Endodermal cell (in vitro differentiated cells): Measurements from ENCODE around the gene TMTC1. TPM values are rescaled to one million over a fixed set of nuclear protein-coding genes. Genes with fewer than 3 reads are reported as not detected.

Source experiments
- DNase-seq: peaks from one replicate; pipeline ENCODE4 v3.0.0-alpha.2; 2017
- H3K27ac ChIP-seq: 2 replicates; pipeline ENCODE4 v1.5.1; 2013; ENCODE audit warnings: mild to moderate bottlenecking, low read depth, low read length, moderate library complexity
- H3K27me3 ChIP-seq: 2 replicates; pipeline ENCODE4 v1.6.1; 2013; ENCODE audit warnings: mild to moderate bottlenecking, low read length, moderate library complexity; ENCODE audit not compliant: insufficient read depth, control insufficient read depth, poor library complexity, severe bottlenecking
- H3K36me3 ChIP-seq: 2 replicates; pipeline ENCODE4 v1.7.0; 2013; ENCODE audit warnings: mild to moderate bottlenecking, low read length, moderate library complexity; ENCODE audit not compliant: control insufficient read depth, insufficient read depth
- H3K4me1 ChIP-seq: one replicate; pipeline ENCODE4 v1.7.0; 2013; ENCODE audit warnings: low read length; ENCODE audit not compliant: control insufficient read depth, insufficient read depth
- H3K4me3 ChIP-seq: 2 replicates; pipeline ENCODE4 v1.5.1; 2013; ENCODE audit warnings: mild to moderate bottlenecking, low read length, moderate library complexity
- H3K9ac ChIP-seq: 2 replicates; pipeline ENCODE4 v1.6.1; 2013; ENCODE audit warnings: mild to moderate bottlenecking, low read length, moderate library complexity; ENCODE audit not compliant: poor library complexity, severe bottlenecking; ENCODE audit errors: extremely low read depth
- H3K9me3 ChIP-seq: 2 replicates; pipeline ENCODE4 v1.6.1; 2013; ENCODE audit warnings: mild to moderate bottlenecking, low read length, moderate library complexity; ENCODE audit not compliant: control insufficient read depth
- H3K27ac Mint-ChIP-seq: 2 replicates; pipeline ENCODE4 v1.8.0; 2020; ENCODE audit warnings: mixed read lengths
- H3K27me3 Mint-ChIP-seq: 2 replicates; pipeline ENCODE4 v1.8.0; 2021; ENCODE audit warnings: mild to moderate bottlenecking, mixed read lengths; ENCODE audit not compliant: insufficient read depth
- H3K36me3 Mint-ChIP-seq: 2 replicates; pipeline ENCODE4 v1.8.0; 2020; ENCODE audit warnings: low read depth, mixed read lengths
- H3K4me1 Mint-ChIP-seq: 2 replicates; pipeline ENCODE4 v1.8.0; 2020; ENCODE audit warnings: mixed read lengths
- H3K4me3 Mint-ChIP-seq: 2 replicates; pipeline ENCODE4 v1.8.0; 2020; ENCODE audit warnings: mild to moderate bottlenecking, moderate library complexity, mixed read lengths
- H3K9me3 Mint-ChIP-seq: 2 replicates; pipeline ENCODE4 v1.8.0; 2020; ENCODE audit warnings: mild to moderate bottlenecking, mixed read lengths
- CTCF ChIP-seq: fragments of 200-600 bp; sonication (generic); conservative IDR thresholded peaks from 2 replicates; pipeline ENCODE4 v1.5.0; 2021; ENCODE audit warnings: antibody characterized with exemption, mild to moderate bottlenecking
- WGBS, 2 experiments: methylation state at CpG; one replicate each; pipeline versions ENCODE4 v1.1.5 to v1.1.7; 2013; ENCODE audit warnings: missing lambda C conversion rate in 2 of 2, mixed read lengths in 1 of 2; ENCODE audit not compliant: insufficient coverage in 1 of 2, insufficient read length in 1 of 2; 5-methylcytosine and 5-hydroxymethylcytosine counted together
- total RNA-seq, 2 donors: library from RNA; stranded (reverse); fragmentation: NEBNext Ultra II Directional in 1 of 2; extraction: Animal tissue kit (Norgen Biotek cat#: 25700) in 1 of 2; gene quantifications; 2 replicates in 1 of 2; 3 replicates in 1 of 2; pipeline ENCODE4 v1.2.1, GENCODE V29; 2021

The TMTC1 gene
- total RNA-seq, 2 donors from 2014 or later: 31.6 to 71.0 TPM

DNA sequence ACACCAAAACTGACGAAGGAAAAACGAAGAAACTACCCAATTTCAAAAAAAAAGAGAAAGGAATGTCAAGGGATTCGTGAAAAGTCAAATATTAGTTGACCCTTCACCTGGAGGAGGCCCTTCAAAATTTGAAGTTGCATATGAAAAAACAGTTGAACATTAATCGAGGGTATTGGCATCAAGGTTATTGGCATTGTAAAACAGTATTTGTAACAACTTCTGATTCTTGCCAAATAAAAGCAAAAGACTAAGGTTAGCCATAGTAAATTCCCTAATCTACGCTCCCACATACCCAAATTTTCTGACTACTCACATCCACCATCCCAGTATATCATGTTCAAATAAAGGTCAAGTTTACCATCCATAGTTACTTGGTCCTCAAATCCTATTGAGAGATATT lies 118.6 kb downstream of the TMTC1 start:
- Mint-ChIP-seq H3K4me1 (peaks cover 10% of the 10 kb centered on the region), H3K36me3 (peaks cover 39% of the 10 kb centered on the region), H3K9me3 (no peaks in the 10 kb centered on the region), H3K4me3 (no peak overlapping the region), H3K27ac (no peak overlapping the region), H3K27me3 (no peaks in the 10 kb centered on the region)
- DNase-seq: no peak
- no peak for TF ChIP-seq CTCF
- Histone ChIP-seq H3K4me3 (no peak overlapping the region), H3K9me3 (peaks cover 8% of the 10 kb centered on the region), H3K27me3 (no peaks in the 10 kb centered on the region), H3K27ac (no peak overlapping the region), H3K4me1 (no peaks in the 10 kb centered on the region), H3K9ac (no peak overlapping the region), H3K36me3 (no peaks in the 10 kb centered on the region)
- 72 to 86% methylated on average over 4 to 5 of the region's 5 CpGs for WGBS, 2 experiments

DNA sequence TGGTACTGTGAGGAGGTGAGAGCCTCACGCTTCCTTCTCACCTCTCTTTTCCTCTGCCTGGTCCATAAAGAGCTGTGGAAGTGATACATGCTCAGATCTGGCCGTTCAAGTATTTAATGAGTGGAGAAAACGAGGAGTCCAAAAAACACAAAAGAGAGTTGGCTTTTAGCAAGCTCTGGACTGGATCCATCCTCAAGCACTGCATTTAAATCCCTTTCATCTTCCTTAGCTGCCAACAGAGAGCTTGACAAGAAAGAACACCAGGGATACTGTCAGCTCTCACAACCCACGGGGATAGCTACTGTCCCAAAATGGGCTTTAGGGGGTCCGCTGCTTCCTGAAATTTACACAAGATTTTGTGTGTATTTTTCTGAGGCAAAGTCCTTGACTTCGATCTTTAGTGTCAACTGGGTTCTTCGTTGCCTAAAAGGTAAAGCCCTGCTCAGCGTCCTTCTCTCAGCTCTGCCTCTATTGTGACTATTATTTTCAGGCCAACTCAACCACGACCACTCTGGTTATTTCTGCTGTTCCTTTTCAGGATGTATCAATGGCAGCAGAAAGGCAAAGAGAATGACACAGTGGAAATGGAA lies 120.9 kb downstream of the TMTC1 start:
- H3K27me3 ChIP-seq: no peaks in the 10 kb centered on the region
- no peak overlapping the region for H3K9ac ChIP-seq
- Mint-ChIP-seq H3K36me3 (peaks cover 49% of the 10 kb centered on the region), H3K9me3 (no peaks in the 10 kb centered on the region), H3K4me1 (peaks cover 3% of the 10 kb centered on the region), H3K27me3 (no peaks in the 10 kb centered on the region), H3K27ac (no peak overlapping the region), H3K4me3 (no peak overlapping the region)
- no peak overlapping the region for H3K27ac ChIP-seq
- 75 to 83% methylated on average over 3 to 9 of the region's 9 CpGs for WGBS, 2 experiments
- no peak for TF ChIP-seq CTCF
- H3K36me3 ChIP-seq: no peaks in the 10 kb centered on the region
- H3K4me3 ChIP-seq: no peak overlapping the region
- no peaks in the 10 kb centered on the region for H3K4me1 ChIP-seq
- H3K9me3 ChIP-seq: peaks cover 8% of the 10 kb centered on the region
- DNase-seq: no peak

DNA sequence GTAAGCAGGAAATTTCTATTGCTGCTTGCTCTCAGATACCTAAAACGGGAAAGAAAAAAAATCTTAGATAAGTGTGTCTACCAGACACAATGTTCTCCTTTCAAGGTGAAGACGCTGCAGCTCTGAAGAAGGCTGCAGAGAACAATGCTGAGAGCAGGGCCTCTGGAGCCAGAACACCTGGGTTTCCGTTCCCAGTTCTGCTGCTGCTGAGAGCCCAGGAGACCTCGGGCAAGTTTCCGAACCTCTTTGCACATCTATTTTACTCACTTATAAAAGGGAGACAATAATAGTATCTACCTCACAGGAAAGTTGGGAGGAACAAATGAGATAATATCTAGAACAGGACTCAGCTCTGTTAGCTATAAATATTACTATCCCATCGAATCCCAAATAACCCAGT lies 122.9 kb downstream of the TMTC1 start:
- Histone ChIP-seq H3K36me3 (no peaks in the 10 kb centered on the region), H3K9ac (no peak overlapping the region), H3K4me1 (no peaks in the 10 kb centered on the region), H3K27me3 (no peaks in the 10 kb centered on the region), H3K9me3 (no peaks in the 10 kb centered on the region), H3K27ac (no peak overlapping the region), H3K4me3 (no peak overlapping the region)
- Mint-ChIP-seq H3K4me3 (no peak overlapping the region), H3K4me1 (peaks cover 8% of the 10 kb centered on the region), H3K27me3 (no peaks in the 10 kb centered on the region), H3K9me3 (no peaks in the 10 kb centered on the region), H3K36me3 (peaks cover 56% of the 10 kb centered on the region), H3K27ac (no peak overlapping the region)
- no peak for TF ChIP-seq CTCF
- whole genome bisulfite sequencing, 2 experiments: 90 to 100% methylated on average over 2 to 6 of the region's 6 CpGs
- DNase-seq: no peak
